Stimulated activated CD8-positive, alpha-beta memory T cell treated with anti-CD3 and anti-CD28 coated beads, Interleukin-2, amount 100 ng/mL, for 1 hour (primary cell): ENCODE measurements around the gene LRIT2.

Experiments
- DNase-seq, 2 donors: peaks; one replicate each; pipeline ENCODE4 v3.0.0-alpha.2; 2020; ENCODE audit warnings: low read depth in 2 of 2

Gene LRIT2

GRCh38 chr10:84241185-84241790 lies 15.9 kb upstream of the LRIT2 start, which contains the start of gene LRIT1:
TSS of gene LRIT1 (minus strand) at chr10:84241546. CDS start at chr10:84241439, 107 bp downstream.
- DNase-seq = no peak

- DNase-seq = no peak
Observed at GRCh38 chr10:84238909-84239308, 13.6 kb upstream of the LRIT2 start.

GRCh38 chr10:84237199-84238051 lies 12.1 kb upstream of the LRIT2 start:
- no peak for DNase-seq

- DNase-seq = no peak
Observed at GRCh38 chr10:84236807-84237198, 11.5 kb upstream of the LRIT2 start.

GRCh38 chr10:84235096-84235495 lies 9.8 kb upstream of the LRIT2 start:
- DNase-seq = no peak

GRCh38 chr10:84234479-84234878 lies 9.1 kb upstream of the LRIT2 start:
- DNase-seq = no peak

- no peak for DNase-seq
Observed at GRCh38 chr10:84233940-84234339, 8.6 kb upstream of the LRIT2 start.

- DNase-seq = no peak
Observed at GRCh38 chr10:84232376-84232775, 7.0 kb upstream of the LRIT2 start.

- no peak for DNase-seq
Observed at GRCh38 chr10:84230359-84230758, 5.0 kb upstream of the LRIT2 start.

- DNase-seq = no peak
Observed at GRCh38 chr10:84227810-84228209, 2.5 kb upstream of the LRIT2 start.

- DNase-seq = no peak
Observed at GRCh38 chr10:84226616-84227015, 1.3 kb upstream of the LRIT2 start.

GRCh38 chr10:84224411-84225028 lies 824 bp downstream of the LRIT2 start:
- DNase-seq = no peak

- no peak for DNase-seq
Observed at GRCh38 chr10:84221916-84222315, 3.4 kb downstream of the LRIT2 start.

GRCh38 chr10:84217746-84218145 lies 7.6 kb downstream of the LRIT2 start:
- no peak for DNase-seq

- no peak for DNase-seq
Observed at GRCh38 chr10:84216834-84217233, 8.5 kb downstream of the LRIT2 start.

- no peak for DNase-seq
Observed at GRCh38 chr10:84214612-84215235, 10.6 kb downstream of the LRIT2 start.

GRCh38 chr10:84214046-84214572 lies 11.2 kb downstream of the LRIT2 start:
- no peak for DNase-seq

GRCh38 chr10:84213076-84213475 lies 12.3 kb downstream of the LRIT2 start:
- DNase-seq = no peak

- DNase-seq = no peak
Observed at GRCh38 chr10:84212014-84212413, 13.3 kb downstream of the LRIT2 start.

- DNase-seq = no peak
Observed at GRCh38 chr10:84211566-84211965, 13.8 kb downstream of the LRIT2 start.

GRCh38 chr10:84208023-84208422 lies 17.3 kb downstream of the LRIT2 start:
- DNase-seq = no peak

GRCh38 chr10:84205853-84206525 lies 19.4 kb downstream of the LRIT2 start:
- DNase-seq = no peak
